Testis (tissue), 3 donors: Measurements from ENCODE around the gene TPM3. TPM values are rescaled to one million over a fixed set of nuclear protein-coding genes. Genes with fewer than 3 reads are reported as not detected.
"Not testable (repeated sequence)": the region's sequence is repeated elsewhere in the genome, so short reads cannot be mapped to it uniquely, and the experiment has no call there.

Experiments used
- DNase-seq: peaks from one replicate; pipeline ENCODE4 v3.0.0-alpha.2; 2019
- H3K27ac ChIP-seq, 2 donors: fragments of 200-600 bp; sonication (generic); one replicate each; pipeline ENCODE4 v1.5.1; 2019
- H3K27me3 ChIP-seq: fragments of 200-600 bp; sonication (generic); one replicate; pipeline ENCODE4 v1.5.1; 2019
- H3K36me3 ChIP-seq: fragments of 200-600 bp; sonication (generic); one replicate; pipeline ENCODE4 v1.5.1; 2017; ENCODE audit warnings: low read depth; ENCODE audit errors: missing control alignments
- H3K4me1 ChIP-seq: fragments of 200-600 bp; sonication (generic); one replicate; pipeline ENCODE4 v1.5.1; 2019
- H3K4me3 ChIP-seq, 2 donors: fragments of 200-600 bp; sonication (generic); one replicate each; pipeline ENCODE4 v1.5.1; 2017 to 2019
- H3K9me3 ChIP-seq: fragments of 200-600 bp; sonication (generic); one replicate; pipeline ENCODE4 v1.5.1; 2017
- POLR2A ChIP-seq: fragments of 450-650 bp; IDR thresholded peaks from one replicate; pipeline ENCODE4 v1.6.1; 2017; ENCODE audit warnings: antibody characterized with exemption, mild to moderate bottlenecking, moderate library complexity
- WGBS, 2 donors: methylation state at CpG; one replicate each; pipeline ENCODE4 v1.1.5; 2018; 5-methylcytosine and 5-hydroxymethylcytosine counted together
- intact Hi-C: fragments of 100-400 bp; cut with DNase I; formaldehyde crosslinking; loops from one replicate; pipeline ENCODE4 v1.15.1; 2023; ENCODE audit warnings: low total_unique reads
- polyA plus RNA-seq: library from polyadenylated mRNA; stranded (reverse); fragments of 350-450 nt; fragmentation: Illumina TruSeq; extraction: RNeasy Lipid Tissue Mini Kit (QIAGEN cat#74804); gene quantifications from one replicate; pipeline ENCODE4 v1.2.3, GENCODE V29; 2014; ENCODE audit warnings: low read depth, low replicate concordance; ENCODE audit not compliant: insufficient read depth
- total RNA-seq, 2 donors: library from RNA; depleted of rRNA; stranded (reverse); fragments of >200 nt; gene quantifications; one replicate each; pipeline ENCODE4 v1.2.3, GENCODE V29; 2016
- TF ChIP-seq, protein P1 (sequence below), 3 experiments: fragments of 450-650 bp in 2 of 3; fragments of 200-600 bp in 1 of 3; sonication (generic) in 1 of 3; IDR thresholded peaks; one replicate each; pipeline ENCODE4 v1.5.1; 2016 to 2019; ENCODE audit warnings: antibody characterized with exemption in 3 of 3, mild to moderate bottlenecking in 2 of 3, moderate library complexity in 1 of 3

TPM3 gene
- total and polyA plus RNA-seq, 3 donors from 2014 or later = 266 to 356 (median 290) TPM

GRCh38 chr1:154212083-154212482 lies 20.2 kb upstream of the TPM3 start:
- TF ChIP-seq, protein P1, sequence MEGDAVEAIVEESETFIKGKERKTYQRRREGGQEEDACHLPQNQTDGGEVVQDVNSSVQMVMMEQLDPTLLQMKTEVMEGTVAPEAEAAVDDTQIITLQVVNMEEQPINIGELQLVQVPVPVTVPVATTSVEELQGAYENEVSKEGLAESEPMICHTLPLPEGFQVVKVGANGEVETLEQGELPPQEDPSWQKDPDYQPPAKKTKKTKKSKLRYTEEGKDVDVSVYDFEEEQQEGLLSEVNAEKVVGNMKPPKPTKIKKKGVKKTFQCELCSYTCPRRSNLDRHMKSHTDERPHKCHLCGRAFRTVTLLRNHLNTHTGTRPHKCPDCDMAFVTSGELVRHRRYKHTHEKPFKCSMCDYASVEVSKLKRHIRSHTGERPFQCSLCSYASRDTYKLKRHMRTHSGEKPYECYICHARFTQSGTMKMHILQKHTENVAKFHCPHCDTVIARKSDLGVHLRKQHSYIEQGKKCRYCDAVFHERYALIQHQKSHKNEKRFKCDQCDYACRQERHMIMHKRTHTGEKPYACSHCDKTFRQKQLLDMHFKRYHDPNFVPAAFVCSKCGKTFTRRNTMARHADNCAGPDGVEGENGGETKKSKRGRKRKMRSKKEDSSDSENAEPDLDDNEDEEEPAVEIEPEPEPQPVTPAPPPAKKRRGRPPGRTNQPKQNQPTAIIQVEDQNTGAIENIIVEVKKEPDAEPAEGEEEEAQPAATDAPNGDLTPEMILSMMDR (IDR thresholded peaks at IDR 0.05) = no peak
- TF ChIP-seq POLR2A = no peak
- Histone ChIP-seq H3K27ac (no peak overlapping the region), H3K4me1 (no peaks in the 10 kb centered on the region), H3K36me3 (no peaks in the 10 kb centered on the region), H3K9me3 (no peaks in the 10 kb centered on the region), H3K27me3 (no peaks in the 10 kb centered on the region), H3K4me3 (no peak overlapping the region)
- intact Hi-C loops = no loop called here
- DNase-seq = no peak
- 79 to 84% methylated on average over 10 of the region's 10 CpGs for WGBS, 2 donors

DNA sequence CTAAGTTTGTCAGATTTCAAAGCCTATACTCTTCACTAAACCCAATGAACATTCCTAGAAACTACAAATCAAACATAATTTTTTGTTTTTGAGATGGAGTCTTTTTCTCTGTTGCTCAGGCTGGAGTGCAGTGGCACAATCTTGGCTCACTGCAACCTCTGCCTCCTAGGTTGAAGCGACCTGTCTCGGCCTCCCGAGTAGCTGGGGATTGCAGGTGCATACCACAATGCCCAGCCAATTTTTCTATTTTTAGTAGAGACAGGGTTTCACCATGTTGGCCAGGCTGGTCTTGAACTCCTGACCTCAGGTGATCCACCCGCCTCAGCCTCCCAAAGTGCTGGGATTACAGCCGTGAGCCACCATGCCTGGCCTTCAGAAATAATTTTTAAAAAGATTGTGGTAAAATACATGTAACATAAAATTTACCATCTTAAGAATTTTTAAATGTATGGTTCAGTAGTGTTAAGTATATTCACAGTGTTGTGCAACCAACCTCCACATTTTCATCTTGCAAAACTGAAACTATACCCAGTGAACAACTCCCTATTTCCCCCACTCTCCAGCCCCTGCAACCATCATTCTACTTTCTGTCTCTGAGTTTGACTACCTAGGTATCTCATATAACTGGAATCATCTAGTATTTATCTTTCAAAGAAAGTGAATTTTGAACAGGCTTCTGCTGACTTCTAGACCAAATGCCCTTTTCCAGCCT lies 16.9 kb upstream of the TPM3 start:
- H3K27me3 ChIP-seq = no peaks in the 10 kb centered on the region
- H3K36me3 ChIP-seq = no peaks in the 10 kb centered on the region
- no peak overlapping the region for H3K27ac ChIP-seq
- no peaks in the 10 kb centered on the region for H3K4me1 ChIP-seq
- DNase-seq = no peak
- 80 to 88% methylated on average over 5 of the region's 5 CpGs for WGBS, 2 donors
- no peak for TF ChIP-seq POLR2A
- TF ChIP-seq, protein P1 (IDR thresholded peaks at IDR 0.05) = no peak
- intact Hi-C loops = no loop called here
- H3K9me3 ChIP-seq = no peaks in the 10 kb centered on the region
- no peak overlapping the region for H3K4me3 ChIP-seq

DNA sequence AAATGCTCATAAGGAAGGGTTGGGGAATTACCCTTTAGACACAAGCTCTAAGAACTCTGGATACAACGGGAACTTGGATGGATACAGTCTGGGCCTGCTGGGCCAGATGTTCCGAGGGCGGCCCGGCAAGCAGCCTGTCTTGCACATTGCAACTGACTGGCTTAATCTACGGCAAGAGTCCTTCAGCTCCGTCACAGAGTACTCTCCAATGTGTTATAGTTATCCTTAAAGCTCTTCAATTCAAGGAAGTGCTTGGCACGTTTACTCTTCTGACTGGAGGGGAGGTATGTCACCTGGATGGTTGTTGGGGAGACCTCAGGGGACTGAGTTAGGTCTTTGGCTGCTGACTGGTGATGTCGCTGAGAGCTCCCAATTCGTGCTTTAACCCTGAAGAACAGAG lies 15.4 kb upstream of the TPM3 start:
- 78 to 84% methylated on average over 9 of the region's 9 CpGs for WGBS, 2 donors
- H3K27ac ChIP-seq = no peak overlapping the region
- H3K9me3 ChIP-seq = no peaks in the 10 kb centered on the region
- no peaks in the 10 kb centered on the region for H3K27me3 ChIP-seq
- no peaks in the 10 kb centered on the region for H3K36me3 ChIP-seq
- no peaks in the 10 kb centered on the region for H3K4me1 ChIP-seq
- no peak for DNase-seq
- TF ChIP-seq, protein P1 (IDR thresholded peaks at IDR 0.05) = no peak
- no peak for TF ChIP-seq POLR2A
- intact Hi-C loops = no loop called here
- no peak overlapping the region for H3K4me3 ChIP-seq

DNA sequence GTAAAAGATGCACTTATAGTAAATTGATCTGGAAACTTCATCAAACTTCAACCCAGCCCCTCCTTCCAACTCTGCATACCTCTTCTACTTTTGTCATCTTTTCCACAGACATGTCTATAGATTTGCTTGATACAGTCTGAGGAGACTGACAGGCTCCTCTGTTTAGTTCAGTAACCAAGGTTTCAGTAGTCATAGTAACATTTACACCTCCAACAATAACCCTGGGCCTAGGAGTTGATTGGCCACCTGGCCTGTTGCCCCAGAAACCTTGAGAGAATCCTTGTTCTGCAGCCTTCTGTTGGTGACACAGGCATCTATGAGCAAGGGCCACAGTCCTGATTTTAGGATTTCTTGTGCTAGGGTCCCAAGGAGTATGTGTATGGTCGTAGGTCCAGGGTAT lies 14.3 kb upstream of the TPM3 start, which contains the start of gene CFAP141:
Gene CFAP141 (minus strand): TSS at position 138 of the 400 bp plus-strand sequence. CDS start 26 bp downstream, at position 112.
- Histone ChIP-seq H3K27ac (no peak within 1 kb of the TSS), H3K36me3 (no peaks in the 10 kb centered on the region), H3K4me3 (no peak within 1 kb of the TSS), H3K27me3 (no peaks in the 10 kb centered on the region), H3K9me3 (no peaks in the 10 kb centered on the region), H3K4me1 (no peaks in the 10 kb centered on the region)
- WGBS, 2 donors = 85 to 94% methylated on average over 1 of the region's 1 CpG
- TF ChIP-seq, protein P1 (IDR thresholded peaks at IDR 0.05) = no peak
- no peak for TF ChIP-seq POLR2A
- intact Hi-C loops = no loop called here
- DNase-seq = no peak

- H3K36me3 ChIP-seq, H3K9me3 ChIP-seq, H3K4me3 ChIP-seq, H3K27me3 ChIP-seq, intact Hi-C loops, DNase-seq, H3K4me1 ChIP-seq, H3K27ac ChIP-seq: not testable (repeated sequence)
- whole genome bisulfite sequencing, 2 donors = 93 to 95% methylated on average over 11 of the region's 11 CpGs
Measured at GRCh38 chr1:154205778-154206177, 13.9 kb upstream of the TPM3 start.
